Astrocyte (in vitro differentiated cells and primary cell): ENCODE data around the gene COX8A. TPM values are rescaled to one million over a fixed set of nuclear protein-coding genes. Genes with fewer than 3 reads are reported as not detected.

ENCODE experiments used
- DNase-seq: peaks from one replicate; pipeline ENCODE4 v3.0.0-alpha.2; 2010; ENCODE audit warnings: low read depth
- FAIRE-seq: peaks from 2 replicates; lab custom pipeline; 2011; peaks lifted over from hg19 to GRCh38; lab: Jason Lieb, UNC
- H2AFZ ChIP-seq: 2 replicates; pipeline ENCODE4 v1.6.0; 2012; ENCODE audit warnings: low read depth, low read length, inconsistent platforms
- H3K27ac ChIP-seq: 2 replicates; pipeline ENCODE4 v1.5.1; 2011; ENCODE audit warnings: low read depth, low read length, inconsistent platforms
- H3K27me3 ChIP-seq: 2 replicates; pipeline ENCODE4 v1.6.0; 2011; ENCODE audit warnings: low read length, inconsistent platforms; ENCODE audit not compliant: insufficient read depth
- H3K36me3 ChIP-seq: 2 replicates; pipeline ENCODE4 v1.5.1; 2011; ENCODE audit warnings: low read length, inconsistent platforms; ENCODE audit not compliant: insufficient read depth
- H3K4me1 ChIP-seq: 2 replicates; pipeline ENCODE4 v1.5.1; 2011; ENCODE audit warnings: low read length, inconsistent platforms; ENCODE audit not compliant: insufficient read depth
- H3K4me2 ChIP-seq: 2 replicates; pipeline ENCODE4 v1.6.0; 2012; ENCODE audit warnings: low read length, inconsistent platforms
- H3K4me3 ChIP-seq: 2 replicates; pipeline ENCODE4 v1.5.1; 2011; ENCODE audit warnings: low read depth, mild to moderate bottlenecking, low read length, inconsistent platforms; ENCODE audit not compliant: insufficient read depth
- H3K79me2 ChIP-seq: 2 replicates; pipeline ENCODE4 v1.6.0; 2012; ENCODE audit warnings: mild to moderate bottlenecking, low read length, inconsistent platforms; ENCODE audit not compliant: insufficient read depth
- H3K9ac ChIP-seq: 2 replicates; pipeline ENCODE4 v1.6.0; 2012; ENCODE audit warnings: mild to moderate bottlenecking, low read length, inconsistent platforms
- H3K9me3 ChIP-seq: 2 replicates; pipeline ENCODE4 v1.5.1; 2012; ENCODE audit warnings: low read depth, mild to moderate bottlenecking, low read length, inconsistent platforms; ENCODE audit not compliant: insufficient read depth
- H4K20me1 ChIP-seq: 2 replicates; pipeline ENCODE4 v1.6.0; 2012; ENCODE audit warnings: low read length, inconsistent platforms; ENCODE audit not compliant: insufficient read depth
- H3K27ac Mint-ChIP-seq: one replicate; pipeline ENCODE4 v1.8.0; 2021; ENCODE audit warnings: mild to moderate bottlenecking, mixed read lengths; ENCODE audit not compliant: unreplicated experiment
- H3K27me3 Mint-ChIP-seq: one replicate; pipeline ENCODE4 v1.8.0; 2021; ENCODE audit warnings: low read depth, mixed read lengths; ENCODE audit not compliant: unreplicated experiment
- H3K36me3 Mint-ChIP-seq: one replicate; pipeline ENCODE4 v1.8.0; 2021; ENCODE audit warnings: low read depth, mixed read lengths; ENCODE audit not compliant: unreplicated experiment
- H3K4me1 Mint-ChIP-seq: one replicate; pipeline ENCODE4 v1.8.0; 2021; ENCODE audit warnings: low read depth, mixed read lengths; ENCODE audit not compliant: unreplicated experiment
- H3K4me3 Mint-ChIP-seq: one replicate; pipeline ENCODE4 v1.8.0; 2021; ENCODE audit warnings: mild to moderate bottlenecking, moderate library complexity, mixed read lengths; ENCODE audit not compliant: unreplicated experiment
- H3K9me3 Mint-ChIP-seq: one replicate; pipeline ENCODE4 v1.8.0; 2021; ENCODE audit warnings: mild to moderate bottlenecking, mixed read lengths; ENCODE audit not compliant: unreplicated experiment
- CTCF ChIP-seq: IDR thresholded peaks from 2 replicates; pipeline ENCODE4 v1.5.1; 2011; ENCODE audit warnings: low read depth, mild to moderate bottlenecking, inconsistent platforms, low read length, moderate library complexity; ENCODE audit not compliant: insufficient read depth
- EZH2 ChIP-seq: IDR thresholded peaks from 2 replicates; pipeline ENCODE4 v1.6.1; 2012; ENCODE audit warnings: mild to moderate bottlenecking, low read length, inconsistent platforms; ENCODE audit not compliant: insufficient read depth
- total RNA-seq: library from RNA; stranded (reverse); gene quantifications from 2 replicates; pipeline ENCODE4 v1.2.1, GENCODE V29; 2021

COX8A gene
- total RNA-seq, 1 donor from 2014 or later, result 274 TPM

- no peaks in the 10 kb centered on the region for H3K36me3 ChIP-seq
- Mint-ChIP-seq H3K9me3 (no peaks in the 10 kb centered on the region), H3K27me3 (no peaks in the 10 kb centered on the region), H3K36me3 (no peaks in the 10 kb centered on the region), H3K4me3 (peak overlapping the region; percentile 84), H3K27ac (peak overlapping the region; percentile 59), H3K4me1 (peaks cover 3% of the 10 kb centered on the region)
- no peaks in the 10 kb centered on the region for H3K27me3 ChIP-seq
- peak overlapping the region; percentile 86 for H3K4me2 ChIP-seq
- H3K27ac ChIP-seq, result peak overlapping the region; percentile 15
- H3K9ac ChIP-seq, result peak overlapping the region; percentile 54
- no peaks in the 10 kb centered on the region for H3K4me1 ChIP-seq
- no peak for DNase-seq
- peaks cover 31% of the 10 kb centered on the region for H3K79me2 ChIP-seq
- FAIRE-seq, result no peak
- no peak for TF ChIP-seq CTCF
- no peak for TF ChIP-seq EZH2
- H2AFZ ChIP-seq, result peak overlapping the region; percentile 70
- H3K9me3 ChIP-seq, result no peaks in the 10 kb centered on the region
- peaks cover 5% of the 10 kb centered on the region for H4K20me1 ChIP-seq
- H3K4me3 ChIP-seq, result peak overlapping the region; percentile 52
Measured at GRCh38 chr11:63937713-63938478, 36.5 kb upstream of the COX8A start.

- no peaks in the 10 kb centered on the region for H3K9me3 Mint-ChIP-seq
- H3K4me2 ChIP-seq, result peak within 1 kb of the TSS; percentile 86
Measured at GRCh38 chr11:63938479-63939396, 35.7 kb upstream of the COX8A start, which contains the start of gene NAA40. TSS of gene NAA40 (plus strand) at chr11:63939002. CDS start at chr11:63939097, 95 bp downstream.

More at GRCh38 chr11:63938479-63939396, 35.7 kb upstream of the COX8A start, which contains the start of gene NAA40:
- Histone ChIP-seq H3K79me2 (peaks cover 39% of the 10 kb centered on the region), H3K9me3 (no peaks in the 10 kb centered on the region), H2AFZ (peak within 1 kb of the TSS; percentile 88), H3K27ac (peak within 1 kb of the TSS; percentile 15), H3K36me3 (no peaks in the 10 kb centered on the region), H3K4me3 (peak within 1 kb of the TSS; percentile 65), H3K9ac (peak within 1 kb of the TSS; percentile 83), H4K20me1 (peaks cover 13% of the 10 kb centered on the region), H3K4me1 (no peaks in the 10 kb centered on the region), H3K27me3 (no peaks in the 10 kb centered on the region)
- H3K36me3 Mint-ChIP-seq, result no peaks in the 10 kb centered on the region
- TF ChIP-seq EZH2 (no peak), CTCF (no peak)
- FAIRE-seq, result no peak
- H3K27ac Mint-ChIP-seq, result peak within 1 kb of the TSS; percentile 80
- H3K27me3 Mint-ChIP-seq, result no peaks in the 10 kb centered on the region
- peak within 1 kb of the TSS; percentile 90 for H3K4me3 Mint-ChIP-seq
- peak; percentile 88 for DNase-seq
- H3K4me1 Mint-ChIP-seq, result peaks cover 3% of the 10 kb centered on the region
